ENCODE results near the gene TESK2.
"Not testable (repeated sequence)": the region's sequence is repeated elsewhere in the genome, so short reads cannot be mapped to it uniquely, and the experiment has no call there.

The TESK2 gene

GRCh38 chr1:45508295-45509151 is 17.6 kb upstream of the TESK2 start:
- DNase-seq: no peak

GRCh38 chr1:45507893-45508292 is 16.9 kb upstream of the TESK2 start:
- DNase-seq: no peak

- no peak for DNase-seq
Observed at GRCh38 chr1:45507195-45507594, 16.2 kb upstream of the TESK2 start.

- DNase-seq: no peak
Observed at GRCh38 chr1:45503462-45504360, 12.7 kb upstream of the TESK2 start.

GRCh38 chr1:45501505-45501859 is 10.5 kb upstream of the TESK2 start:
- no peak for DNase-seq

- DNase-seq: peak; percentile 49
Observed at GRCh38 chr1:45499415-45499769, 8.4 kb upstream of the TESK2 start.

- no peak for DNase-seq
Observed at GRCh38 chr1:45498279-45498678, 7.3 kb upstream of the TESK2 start.

- peak; percentile 62 for DNase-seq
Observed at GRCh38 chr1:45493116-45493697, 2.2 kb upstream of the TESK2 start.

- no peak for DNase-seq
Observed at GRCh38 chr1:45492691-45493090, 1.7 kb upstream of the TESK2 start.

- DNase-seq: no peak
Observed at GRCh38 chr1:45491487-45492260, 711 bp upstream of the TESK2 start.

GRCh38 chr1:45490121-45490625 is 790 bp downstream of the TESK2 start:
- DNase-seq: no peak

- DNase-seq: not testable (repeated sequence)
Observed at GRCh38 chr1:45489379-45489778, 1.6 kb downstream of the TESK2 start.

GRCh38 chr1:45488666-45489377 is 2.1 kb downstream of the TESK2 start:
- peak; percentile 24 for DNase-seq

GRCh38 chr1:45485949-45486348 is 5.0 kb downstream of the TESK2 start:
- no peak for DNase-seq

- DNase-seq: no peak
Observed at GRCh38 chr1:45479039-45479748, 11.8 kb downstream of the TESK2 start.

GRCh38 chr1:45478121-45478814 is 12.7 kb downstream of the TESK2 start:
- no peak for DNase-seq

GRCh38 chr1:45477646-45478045 is 13.3 kb downstream of the TESK2 start:
- DNase-seq: no peak

GRCh38 chr1:45474194-45474593 is 16.8 kb downstream of the TESK2 start:
- not testable (repeated sequence) for DNase-seq

- no peak for DNase-seq
Observed at GRCh38 chr1:45473302-45473701, 17.7 kb downstream of the TESK2 start.

- no peak for DNase-seq
Observed at GRCh38 chr1:45470306-45470798, 20.6 kb downstream of the TESK2 start.
